HEK293 (cell line): Measurements from ENCODE around the gene CACHD1.

Source experiments
- KLF16 ChIP-seq: fragments of 450-650 bp; formaldehyde crosslinking; IDR thresholded peaks from 2 replicates; pipeline ENCODE4 v1.5.1; 2017; ENCODE audit warnings: missing biosample characterization, missing genetic modification characterization
- KLF9 ChIP-seq: fragments of 450-650 bp; formaldehyde crosslinking; IDR thresholded peaks from 2 replicates; pipeline ENCODE4 v1.5.1; 2016; ENCODE audit warnings: missing biosample characterization, missing genetic modification characterization, low read depth
- SP3 ChIP-seq: fragments of 450-650 bp; formaldehyde crosslinking; IDR thresholded peaks from 2 replicates; pipeline ENCODE4 v1.5.1; 2016; ENCODE audit warnings: missing biosample characterization, missing genetic modification characterization
- ZBTB20 ChIP-seq: fragments of 450-650 bp; formaldehyde crosslinking; IDR thresholded peaks from 2 replicates; pipeline ENCODE4 v1.5.1; 2016; ENCODE audit warnings: missing biosample characterization, missing genetic modification characterization
- ZBTB21 ChIP-seq: fragments of 450-650 bp; formaldehyde crosslinking; IDR thresholded peaks from 2 replicates; pipeline ENCODE4 v1.5.1; 2017; ENCODE audit warnings: missing biosample characterization, missing genetic modification characterization
- ZBTB8A ChIP-seq: fragments of 450-650 bp; formaldehyde crosslinking; IDR thresholded peaks from 2 replicates; pipeline ENCODE4 v1.5.1; 2016; ENCODE audit warnings: missing biosample characterization, missing genetic modification characterization
- ZNF114 ChIP-seq: fragments of 450-650 bp; formaldehyde crosslinking; IDR thresholded peaks from 2 replicates; pipeline ENCODE4 v1.5.0; 2017; ENCODE audit warnings: missing biosample characterization, missing genetic modification characterization
- ZNF155 ChIP-seq: fragments of 450-650 bp; formaldehyde crosslinking; IDR thresholded peaks from 2 replicates; pipeline ENCODE4 v1.5.1; 2016; ENCODE audit warnings: missing biosample characterization, missing genetic modification characterization
- ZNF24 ChIP-seq: fragments of 450-650 bp; formaldehyde crosslinking; IDR thresholded peaks from 2 replicates; pipeline ENCODE4 v1.5.1; 2016; ENCODE audit warnings: missing biosample characterization, missing genetic modification characterization
- ZNF501 ChIP-seq: fragments of 450-650 bp; formaldehyde crosslinking; IDR thresholded peaks from 2 replicates; pipeline ENCODE4 v1.5.1; 2016; ENCODE audit warnings: missing biosample characterization, missing genetic modification characterization
- ZNF571 ChIP-seq: fragments of 450-650 bp; formaldehyde crosslinking; IDR thresholded peaks from 2 replicates; pipeline ENCODE4 v1.5.0; 2017; ENCODE audit warnings: missing biosample characterization, missing genetic modification characterization
- ZNF768 ChIP-seq: fragments of 450-650 bp; formaldehyde crosslinking; IDR thresholded peaks from 2 replicates; pipeline ENCODE4 v1.5.1; 2018; ENCODE audit warnings: missing biosample characterization, mild to moderate bottlenecking, missing genetic modification characterization
- TF ChIP-seq, protein P1 (sequence below): fragments of 450-650 bp; formaldehyde crosslinking; IDR thresholded peaks from 2 replicates; pipeline ENCODE4 v1.5.1; 2016; ENCODE audit warnings: missing biosample characterization, missing genetic modification characterization
- TF ChIP-seq, protein P2 (sequence below): fragments of 450-650 bp; formaldehyde crosslinking; IDR thresholded peaks from 2 replicates; pipeline ENCODE4 v1.5.1; 2016; ENCODE audit warnings: missing biosample characterization, missing genetic modification characterization

DNA sequence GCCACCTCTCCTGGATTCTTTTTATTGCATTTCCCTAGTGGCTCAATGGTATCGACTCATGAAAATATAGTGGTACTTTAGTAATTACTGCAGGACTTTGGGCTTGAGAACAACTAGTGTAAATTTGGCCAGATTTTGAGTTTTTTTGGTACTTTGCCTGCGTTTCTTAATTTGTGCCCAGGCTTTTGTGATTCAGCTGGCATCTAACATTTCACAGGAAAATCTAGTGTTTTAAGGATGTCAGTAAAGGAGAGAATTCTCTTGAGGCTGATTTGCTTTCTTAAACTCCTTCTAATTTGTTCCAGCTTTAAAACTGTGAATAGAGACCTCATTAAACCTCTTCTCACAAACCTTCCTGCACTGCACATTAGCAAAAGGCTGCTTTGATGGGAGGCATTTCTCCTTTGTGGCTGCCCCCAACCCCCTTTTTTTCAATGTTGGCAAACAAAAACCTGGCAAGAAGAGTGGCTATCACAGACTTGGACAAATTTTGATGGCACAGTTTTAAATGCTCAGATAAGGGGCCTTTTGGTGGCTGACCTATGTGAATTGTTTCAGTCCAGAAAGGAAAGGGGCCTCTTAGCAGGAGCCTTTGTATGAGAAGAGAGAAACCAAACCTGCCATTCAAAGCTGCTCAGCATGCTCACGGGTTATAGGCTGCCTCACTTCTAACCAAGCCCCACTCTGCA, 161.6 kb downstream of the CACHD1 start:
- TF ChIP-seq ZNF768 (tag by site-specific recombination), result no peak
- TF ChIP-seq ZBTB21 (tag by site-specific recombination), result no peak
- TF ChIP-seq ZNF155 (tag by site-specific recombination), result no peak
- TF ChIP-seq ZNF501, result no peak
- TF ChIP-seq, protein P1, sequence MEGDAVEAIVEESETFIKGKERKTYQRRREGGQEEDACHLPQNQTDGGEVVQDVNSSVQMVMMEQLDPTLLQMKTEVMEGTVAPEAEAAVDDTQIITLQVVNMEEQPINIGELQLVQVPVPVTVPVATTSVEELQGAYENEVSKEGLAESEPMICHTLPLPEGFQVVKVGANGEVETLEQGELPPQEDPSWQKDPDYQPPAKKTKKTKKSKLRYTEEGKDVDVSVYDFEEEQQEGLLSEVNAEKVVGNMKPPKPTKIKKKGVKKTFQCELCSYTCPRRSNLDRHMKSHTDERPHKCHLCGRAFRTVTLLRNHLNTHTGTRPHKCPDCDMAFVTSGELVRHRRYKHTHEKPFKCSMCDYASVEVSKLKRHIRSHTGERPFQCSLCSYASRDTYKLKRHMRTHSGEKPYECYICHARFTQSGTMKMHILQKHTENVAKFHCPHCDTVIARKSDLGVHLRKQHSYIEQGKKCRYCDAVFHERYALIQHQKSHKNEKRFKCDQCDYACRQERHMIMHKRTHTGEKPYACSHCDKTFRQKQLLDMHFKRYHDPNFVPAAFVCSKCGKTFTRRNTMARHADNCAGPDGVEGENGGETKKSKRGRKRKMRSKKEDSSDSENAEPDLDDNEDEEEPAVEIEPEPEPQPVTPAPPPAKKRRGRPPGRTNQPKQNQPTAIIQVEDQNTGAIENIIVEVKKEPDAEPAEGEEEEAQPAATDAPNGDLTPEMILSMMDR (tag by site-specific recombination), result no peak
- no peak for TF ChIP-seq ZNF571
- TF ChIP-seq ZNF114 (tag by site-specific recombination), result no peak
- TF ChIP-seq, protein P2, sequence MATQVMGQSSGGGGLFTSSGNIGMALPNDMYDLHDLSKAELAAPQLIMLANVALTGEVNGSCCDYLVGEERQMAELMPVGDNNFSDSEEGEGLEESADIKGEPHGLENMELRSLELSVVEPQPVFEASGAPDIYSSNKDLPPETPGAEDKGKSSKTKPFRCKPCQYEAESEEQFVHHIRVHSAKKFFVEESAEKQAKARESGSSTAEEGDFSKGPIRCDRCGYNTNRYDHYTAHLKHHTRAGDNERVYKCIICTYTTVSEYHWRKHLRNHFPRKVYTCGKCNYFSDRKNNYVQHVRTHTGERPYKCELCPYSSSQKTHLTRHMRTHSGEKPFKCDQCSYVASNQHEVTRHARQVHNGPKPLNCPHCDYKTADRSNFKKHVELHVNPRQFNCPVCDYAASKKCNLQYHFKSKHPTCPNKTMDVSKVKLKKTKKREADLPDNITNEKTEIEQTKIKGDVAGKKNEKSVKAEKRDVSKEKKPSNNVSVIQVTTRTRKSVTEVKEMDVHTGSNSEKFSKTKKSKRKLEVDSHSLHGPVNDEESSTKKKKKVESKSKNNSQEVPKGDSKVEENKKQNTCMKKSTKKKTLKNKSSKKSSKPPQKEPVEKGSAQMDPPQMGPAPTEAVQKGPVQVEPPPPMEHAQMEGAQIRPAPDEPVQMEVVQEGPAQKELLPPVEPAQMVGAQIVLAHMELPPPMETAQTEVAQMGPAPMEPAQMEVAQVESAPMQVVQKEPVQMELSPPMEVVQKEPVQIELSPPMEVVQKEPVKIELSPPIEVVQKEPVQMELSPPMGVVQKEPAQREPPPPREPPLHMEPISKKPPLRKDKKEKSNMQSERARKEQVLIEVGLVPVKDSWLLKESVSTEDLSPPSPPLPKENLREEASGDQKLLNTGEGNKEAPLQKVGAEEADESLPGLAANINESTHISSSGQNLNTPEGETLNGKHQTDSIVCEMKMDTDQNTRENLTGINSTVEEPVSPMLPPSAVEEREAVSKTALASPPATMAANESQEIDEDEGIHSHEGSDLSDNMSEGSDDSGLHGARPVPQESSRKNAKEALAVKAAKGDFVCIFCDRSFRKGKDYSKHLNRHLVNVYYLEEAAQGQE, result no peak
- TF ChIP-seq KLF16 (tag by site-specific recombination), result no peak
- TF ChIP-seq ZBTB20 (tag by site-specific recombination), result no peak
- TF ChIP-seq ZNF24 (tag by site-specific recombination), result no peak
- TF ChIP-seq SP3, result no peak
- TF ChIP-seq KLF9 (tag by site-specific recombination), result no peak
- TF ChIP-seq ZBTB8A (tag by site-specific recombination), result no peak
